GM23338 (cell line): ENCODE measurements around the gene TIAM1. TPM values are rescaled to one million over a fixed set of nuclear protein-coding genes. Genes with fewer than 3 reads are reported as not detected.

Source experiments
- ATAC-seq: fragments of 200-7000 bp; cut with Tn5 transposase; 3 replicates; pipeline ENCODE4 v1.9.1; 2020
- DNase-seq: peaks from one replicate; pipeline ENCODE4 v3.0.0-alpha.2; 2015; ENCODE audit warnings: low spot score
- H2AFZ ChIP-seq: fragments of 200-600 bp; sonication (generic); 2 replicates; pipeline ENCODE4 v1.8.0; 2016; ENCODE audit warnings: antibody characterized with exemption, mild to moderate bottlenecking, moderate library complexity
- H3F3A ChIP-seq: fragments of 200-600 bp; sonication (generic); replicated peaks from 2 replicates; pipeline ENCODE4 v1.8.0; 2017; ENCODE audit warnings: antibody characterized with exemption, mixed run types, low read depth
- H3K27ac ChIP-seq: fragments of 200-600 bp; sonication (generic); 2 replicates; pipeline ENCODE4 v1.6.1; 2016; ENCODE audit warnings: low read depth
- H3K27me3 ChIP-seq: fragments of 200-600 bp; sonication (generic); 2 replicates; pipeline ENCODE4 v1.8.0; 2016; ENCODE audit warnings: mild to moderate bottlenecking, mixed run types, moderate library complexity; ENCODE audit not compliant: insufficient read depth
- H3K36me3 ChIP-seq: fragments of 200-600 bp; sonication (generic); 2 replicates; pipeline ENCODE4 v1.8.0; 2016; ENCODE audit warnings: mild to moderate bottlenecking; ENCODE audit not compliant: insufficient read depth
- H3K4me1 ChIP-seq: fragments of 200-600 bp; sonication (generic); 2 replicates; pipeline ENCODE4 v1.8.0; 2016; ENCODE audit warnings: mild to moderate bottlenecking, moderate library complexity; ENCODE audit not compliant: insufficient read depth
- H3K4me2 ChIP-seq: fragments of 200-600 bp; sonication (generic); 2 replicates; pipeline ENCODE4 v1.7.1; 2017; ENCODE audit warnings: mixed run types
- H3K4me3 ChIP-seq: fragments of 200-600 bp; sonication (generic); 2 replicates; pipeline ENCODE4 v1.6.1; 2016; ENCODE audit warnings: mixed run types
- H3K79me2 ChIP-seq: fragments of 200-600 bp; sonication (generic); replicated peaks from 2 replicates; pipeline ENCODE4 v1.8.0; 2017; ENCODE audit warnings: mild to moderate bottlenecking; ENCODE audit not compliant: insufficient read depth
- H3K9me2 ChIP-seq: fragments of 200-600 bp; sonication (generic); 2 replicates; pipeline ENCODE4 v1.8.0; 2017; ENCODE audit not compliant: insufficient read depth
- H4K20me1 ChIP-seq: fragments of 200-600 bp; sonication (generic); replicated peaks from 2 replicates; pipeline ENCODE4 v1.8.0; 2017; ENCODE audit warnings: mild to moderate bottlenecking; ENCODE audit not compliant: insufficient read depth
- H3K27ac Mint-ChIP-seq: 2 replicates; pipeline ENCODE4 v1.8.0; 2020; ENCODE audit warnings: inconsistent platforms, mild to moderate bottlenecking, moderate library complexity, mixed read lengths
- H3K27me3 Mint-ChIP-seq: 3 replicates; pipeline ENCODE4 v1.8.0; 2022; ENCODE audit warnings: low read depth, mild to moderate bottlenecking, moderate library complexity, mixed read lengths, inconsistent platforms; ENCODE audit not compliant: insufficient read depth, poor library complexity
- H3K36me3 Mint-ChIP-seq: 3 replicates; pipeline ENCODE4 v1.8.0; 2021; ENCODE audit warnings: low read depth, mild to moderate bottlenecking, inconsistent platforms, moderate library complexity, mixed read lengths
- H3K4me1 Mint-ChIP-seq: 3 replicates; pipeline ENCODE4 v1.8.0; 2020; ENCODE audit warnings: mild to moderate bottlenecking, inconsistent platforms, mixed read lengths
- H3K4me3 Mint-ChIP-seq: 3 replicates; pipeline ENCODE4 v1.8.0; 2021; ENCODE audit warnings: moderate library complexity, mild to moderate bottlenecking, inconsistent platforms, mixed read lengths
- H3K9me3 Mint-ChIP-seq: 3 replicates; pipeline ENCODE4 v1.8.0; 2020; ENCODE audit warnings: moderate library complexity, mild to moderate bottlenecking, inconsistent platforms, mixed read lengths
- EZH2 ChIP-seq: fragments of 200-600 bp; sonication (generic); IDR thresholded peaks from one replicate; pipeline ENCODE4 v1.8.0; 2017; ENCODE audit warnings: antibody characterized with exemption, mild to moderate bottlenecking, low read depth; ENCODE audit not compliant: unreplicated experiment
- EZH2phosphoT487 ChIP-seq: fragments of 200-600 bp; sonication (generic); IDR thresholded peaks from one replicate; pipeline ENCODE4 v1.8.1; 2018; ENCODE audit warnings: antibody characterized with exemption; ENCODE audit not compliant: unreplicated experiment
- JUNB ChIP-seq: IDR thresholded peaks from one replicate; pipeline ENCODE4 v1.6.1; 2016; ENCODE audit warnings: antibody characterized with exemption; ENCODE audit not compliant: unreplicated experiment
- NANOG ChIP-seq: IDR thresholded peaks from 2 replicates; pipeline ENCODE4 v1.6.1; 2016; ENCODE audit warnings: antibody characterized with exemption, borderline replicate concordance
- POLR2AphosphoS5 ChIP-seq: IDR thresholded peaks from 2 replicates; pipeline ENCODE4 v1.6.1; 2016; ENCODE audit warnings: antibody characterized with exemption, low read depth
- ZNF114 ChIP-seq: fragments of 250-450 bp; sonication (Bioruptor Pico); IDR thresholded peaks from 2 replicates; pipeline ENCODE4 v1.5.0; 2020; ENCODE audit warnings: mild to moderate bottlenecking, moderate library complexity
- ZNF331 ChIP-seq: fragments of 250-450 bp; sonication (Bioruptor Pico); IDR thresholded peaks from 2 replicates; pipeline ENCODE4 v1.5.0; 2020; ENCODE audit warnings: low read depth, mild to moderate bottlenecking, moderate library complexity
- polyA plus RNA-seq: library from polyadenylated mRNA; unstranded; fragments of >200 nt; fragmentation: Nextera tagmentation; extraction: Ambion mirVana; gene quantifications from 2 replicates; pipeline ENCODE4 v1.2.1, GENCODE V29; 2016
- total RNA-seq: library from RNA; depleted of rRNA; stranded (reverse); fragments of >200 nt; shearing (Covaris generic); gene quantifications from 2 replicates; pipeline ENCODE4 v1.2.3, GENCODE V29; 2014
- TF ChIP-seq, protein P1 (sequence below): IDR thresholded peaks from one replicate; pipeline ENCODE4 v1.6.1; 2018; ENCODE audit warnings: antibody characterized with exemption; ENCODE audit not compliant: unreplicated experiment
- TF ChIP-seq, protein P2 (sequence below), 2 experiments: fragments of 200-600 bp in 1 of 2; sonication (generic) in 1 of 2; conservative IDR thresholded peaks; 2 replicates each; pipeline versions ENCODE4 v1.5.1 to v1.6.1; 2016 to 2017; ENCODE audit warnings: antibody characterized with exemption in 2 of 2, low read depth in 2 of 2, mild to moderate bottlenecking in 2 of 2, moderate library complexity in 1 of 2

Gene TIAM1
- total and polyA plus RNA-seq, 2 experiments from 2014 or later = 18.5 to 20.0 TPM

DNA sequence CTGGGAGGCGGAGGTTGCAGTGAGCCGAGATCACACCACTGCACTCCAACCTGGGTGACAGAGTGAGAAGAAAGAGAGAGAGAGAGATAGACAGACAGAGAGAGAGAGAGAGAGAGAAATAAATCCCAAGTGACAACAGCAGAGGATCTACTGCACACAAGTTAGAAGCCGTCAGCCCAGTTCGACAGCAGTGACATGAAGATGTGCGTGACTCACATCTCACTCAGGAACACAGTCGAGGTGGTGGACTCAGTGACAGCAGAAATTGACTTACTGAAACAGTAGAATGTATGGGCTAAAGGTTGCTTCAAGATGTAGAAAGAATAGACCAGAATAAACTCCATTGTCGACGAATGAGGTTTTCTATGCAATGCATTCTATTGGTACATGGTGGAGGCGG is 228.8 kb downstream of the TIAM1 start:
- Histone ChIP-seq H2AFZ (no peak overlapping the region), H3K4me3 (no peak overlapping the region), H3K4me1 (no peaks in the 10 kb centered on the region), H3K9me2 (no peaks in the 10 kb centered on the region), H3K79me2 (no peaks in the 10 kb centered on the region), H3F3A (no peaks in the 10 kb centered on the region), H3K27ac (no peak overlapping the region), H3K4me2 (no peak overlapping the region), H4K20me1 (no peaks in the 10 kb centered on the region), H3K36me3 (no peaks in the 10 kb centered on the region), H3K27me3 (no peaks in the 10 kb centered on the region)
- no peak for DNase-seq
- H3K9me3 Mint-ChIP-seq = no peaks in the 10 kb centered on the region
- H3K27me3 Mint-ChIP-seq = peaks cover 2% of the 10 kb centered on the region
- H3K4me1 Mint-ChIP-seq = peaks cover 4% of the 10 kb centered on the region; the same call in 2 of the 3 replicates
- ATAC-seq = no peak
- no peak overlapping the region for H3K4me3 Mint-ChIP-seq
- no peak for TF ChIP-seq JUNB
- H3K27ac Mint-ChIP-seq = no peak overlapping the region
- no peaks in the 10 kb centered on the region for H3K36me3 Mint-ChIP-seq

DNA sequence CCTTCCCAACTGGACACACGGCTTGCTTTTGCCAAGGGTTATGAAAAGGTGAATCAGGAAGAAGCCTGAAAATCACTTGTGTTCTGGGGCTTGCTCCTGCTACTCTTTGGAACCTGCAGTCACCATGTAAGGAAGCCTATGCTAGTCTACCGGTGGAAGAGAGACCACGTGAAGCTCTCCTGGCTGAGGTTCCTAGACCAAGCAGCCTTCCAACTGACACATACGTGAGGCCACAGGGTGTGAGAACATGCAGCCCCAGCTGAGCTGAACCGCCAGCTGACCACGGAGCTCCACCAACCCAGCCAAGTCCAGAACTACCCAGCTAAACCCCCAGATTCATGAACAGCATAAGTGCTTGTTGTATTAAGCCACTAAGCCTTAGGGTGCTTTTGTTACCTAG is 233.0 kb downstream of the TIAM1 start:
- H3K27ac Mint-ChIP-seq = no peak overlapping the region
- H3K4me1 ChIP-seq = no peaks in the 10 kb centered on the region
- peaks cover 2% of the 10 kb centered on the region for H3K27me3 Mint-ChIP-seq
- no peak overlapping the region for H3K4me3 Mint-ChIP-seq
- DNase-seq = no peak
- H3K4me2 ChIP-seq = no peak overlapping the region
- H3K36me3 Mint-ChIP-seq = peaks cover 15% of the 10 kb centered on the region
- H2AFZ ChIP-seq = no peak overlapping the region
- H3K4me3 ChIP-seq = no peak overlapping the region
- TF ChIP-seq, protein P1, sequence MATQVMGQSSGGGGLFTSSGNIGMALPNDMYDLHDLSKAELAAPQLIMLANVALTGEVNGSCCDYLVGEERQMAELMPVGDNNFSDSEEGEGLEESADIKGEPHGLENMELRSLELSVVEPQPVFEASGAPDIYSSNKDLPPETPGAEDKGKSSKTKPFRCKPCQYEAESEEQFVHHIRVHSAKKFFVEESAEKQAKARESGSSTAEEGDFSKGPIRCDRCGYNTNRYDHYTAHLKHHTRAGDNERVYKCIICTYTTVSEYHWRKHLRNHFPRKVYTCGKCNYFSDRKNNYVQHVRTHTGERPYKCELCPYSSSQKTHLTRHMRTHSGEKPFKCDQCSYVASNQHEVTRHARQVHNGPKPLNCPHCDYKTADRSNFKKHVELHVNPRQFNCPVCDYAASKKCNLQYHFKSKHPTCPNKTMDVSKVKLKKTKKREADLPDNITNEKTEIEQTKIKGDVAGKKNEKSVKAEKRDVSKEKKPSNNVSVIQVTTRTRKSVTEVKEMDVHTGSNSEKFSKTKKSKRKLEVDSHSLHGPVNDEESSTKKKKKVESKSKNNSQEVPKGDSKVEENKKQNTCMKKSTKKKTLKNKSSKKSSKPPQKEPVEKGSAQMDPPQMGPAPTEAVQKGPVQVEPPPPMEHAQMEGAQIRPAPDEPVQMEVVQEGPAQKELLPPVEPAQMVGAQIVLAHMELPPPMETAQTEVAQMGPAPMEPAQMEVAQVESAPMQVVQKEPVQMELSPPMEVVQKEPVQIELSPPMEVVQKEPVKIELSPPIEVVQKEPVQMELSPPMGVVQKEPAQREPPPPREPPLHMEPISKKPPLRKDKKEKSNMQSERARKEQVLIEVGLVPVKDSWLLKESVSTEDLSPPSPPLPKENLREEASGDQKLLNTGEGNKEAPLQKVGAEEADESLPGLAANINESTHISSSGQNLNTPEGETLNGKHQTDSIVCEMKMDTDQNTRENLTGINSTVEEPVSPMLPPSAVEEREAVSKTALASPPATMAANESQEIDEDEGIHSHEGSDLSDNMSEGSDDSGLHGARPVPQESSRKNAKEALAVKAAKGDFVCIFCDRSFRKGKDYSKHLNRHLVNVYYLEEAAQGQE = no peak
- no peak for TF ChIP-seq EZH2
- TF ChIP-seq EZH2phosphoT487 = no peak
- TF ChIP-seq JUNB = no peak
- H3K27ac ChIP-seq = no peak overlapping the region
- H3K27me3 ChIP-seq = no peaks in the 10 kb centered on the region
- H4K20me1 ChIP-seq = no peaks in the 10 kb centered on the region
- no peaks in the 10 kb centered on the region for H3K79me2 ChIP-seq
- H3K36me3 ChIP-seq = no peaks in the 10 kb centered on the region
- H3K9me2 ChIP-seq = no peaks in the 10 kb centered on the region
- ATAC-seq = no peak
- no peaks in the 10 kb centered on the region for H3F3A ChIP-seq
- H3K9me3 Mint-ChIP-seq = peaks cover 22% of the 10 kb centered on the region
- peaks cover under 1% of the 10 kb centered on the region; the same call in 2 of the 3 replicates for H3K4me1 Mint-ChIP-seq

DNA sequence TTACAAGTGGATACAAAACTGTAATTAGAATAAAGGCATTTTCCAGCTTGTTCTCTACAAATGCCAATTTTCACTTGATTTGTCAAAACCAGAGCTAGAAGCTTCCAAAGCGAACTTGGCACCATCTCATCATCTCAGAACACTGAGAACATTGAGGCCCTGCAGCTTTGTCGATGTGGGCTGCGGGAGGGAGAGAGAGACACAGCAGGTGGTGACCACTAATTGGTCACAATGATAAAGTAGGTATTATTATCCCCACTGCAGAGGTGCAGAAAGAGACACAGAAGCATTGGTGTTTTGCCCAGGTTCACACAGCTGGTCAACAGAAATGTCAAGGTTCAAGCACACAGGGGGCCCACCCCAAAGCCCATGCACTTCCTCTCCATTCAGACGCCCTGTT is 233.6 kb downstream of the TIAM1 start:
- Mint-ChIP-seq H3K27me3 (peaks cover 2% of the 10 kb centered on the region), H3K27ac (no peak overlapping the region), H3K4me1 (no peaks in the 10 kb centered on the region), H3K9me3 (peaks cover 28% of the 10 kb centered on the region), H3K36me3 (peaks cover 22% of the 10 kb centered on the region), H3K4me3 (no peak overlapping the region)
- Histone ChIP-seq H3K9me2 (no peaks in the 10 kb centered on the region), H4K20me1 (no peaks in the 10 kb centered on the region), H3K4me2 (no peak overlapping the region), H3K4me3 (no peak overlapping the region), H3K4me1 (no peaks in the 10 kb centered on the region), H3K36me3 (no peaks in the 10 kb centered on the region), H3F3A (no peaks in the 10 kb centered on the region), H2AFZ (no peak overlapping the region), H3K79me2 (no peaks in the 10 kb centered on the region), H3K27ac (no peak overlapping the region), H3K27me3 (no peaks in the 10 kb centered on the region)
- ATAC-seq (no peak), DNase-seq (no peak)
- no peak for TF ChIP-seq EZH2
- no peak for TF ChIP-seq ZNF114 (CRISPR knock-in tag)
- no peak for TF ChIP-seq POLR2AphosphoS5
- TF ChIP-seq EZH2phosphoT487 = no peak
- TF ChIP-seq, protein P2, sequence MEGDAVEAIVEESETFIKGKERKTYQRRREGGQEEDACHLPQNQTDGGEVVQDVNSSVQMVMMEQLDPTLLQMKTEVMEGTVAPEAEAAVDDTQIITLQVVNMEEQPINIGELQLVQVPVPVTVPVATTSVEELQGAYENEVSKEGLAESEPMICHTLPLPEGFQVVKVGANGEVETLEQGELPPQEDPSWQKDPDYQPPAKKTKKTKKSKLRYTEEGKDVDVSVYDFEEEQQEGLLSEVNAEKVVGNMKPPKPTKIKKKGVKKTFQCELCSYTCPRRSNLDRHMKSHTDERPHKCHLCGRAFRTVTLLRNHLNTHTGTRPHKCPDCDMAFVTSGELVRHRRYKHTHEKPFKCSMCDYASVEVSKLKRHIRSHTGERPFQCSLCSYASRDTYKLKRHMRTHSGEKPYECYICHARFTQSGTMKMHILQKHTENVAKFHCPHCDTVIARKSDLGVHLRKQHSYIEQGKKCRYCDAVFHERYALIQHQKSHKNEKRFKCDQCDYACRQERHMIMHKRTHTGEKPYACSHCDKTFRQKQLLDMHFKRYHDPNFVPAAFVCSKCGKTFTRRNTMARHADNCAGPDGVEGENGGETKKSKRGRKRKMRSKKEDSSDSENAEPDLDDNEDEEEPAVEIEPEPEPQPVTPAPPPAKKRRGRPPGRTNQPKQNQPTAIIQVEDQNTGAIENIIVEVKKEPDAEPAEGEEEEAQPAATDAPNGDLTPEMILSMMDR (conservative IDR thresholded peaks at IDR 0.05; ENCODE audit: low read depth in 2 of 2) = no peak
- TF ChIP-seq ZNF331 (CRISPR knock-in tag) = no peak
- no peak for TF ChIP-seq NANOG
